AG10803 (cell line): ENCODE measurements around the gene RERE.

Experiments
- DNase-seq: peaks from one replicate; pipeline ENCODE4 v3.0.0; 2010; ENCODE audit warnings: low read depth
- H3K4me3 ChIP-seq: 2 replicates; pipeline ENCODE4 v1.5.1; 2011; ENCODE audit warnings: mild to moderate bottlenecking, low read length, control low read depth
- CTCF ChIP-seq: conservative IDR thresholded peaks from 2 replicates; pipeline ENCODE4 v1.5.1; 2011; ENCODE audit warnings: mild to moderate bottlenecking, low read length, control low read depth, inconsistent platforms

Gene RERE

GRCh38 chr1:8651962-8652361, 165.5 kb downstream of the RERE start:
- DNase-seq = no peak
- H3K4me3 ChIP-seq = no peak overlapping the region
- no peak for TF ChIP-seq CTCF

GRCh38 chr1:8651236-8651890, 166.1 kb downstream of the RERE start:
- DNase-seq = no peak
- H3K4me3 ChIP-seq = no peak overlapping the region
- TF ChIP-seq CTCF = no peak

GRCh38 chr1:8649875-8650274, 167.6 kb downstream of the RERE start:
- TF ChIP-seq CTCF = no peak
- no peak overlapping the region for H3K4me3 ChIP-seq

GRCh38 chr1:8649027-8649426, 168.4 kb downstream of the RERE start:
- H3K4me3 ChIP-seq = no peak overlapping the region
- no peak for TF ChIP-seq CTCF
- no peak for DNase-seq

More at GRCh38 chr1:8649875-8650274, 167.6 kb downstream of the RERE start:
- DNase-seq = no peak

GRCh38 chr1:8646996-8647395, 170.4 kb downstream of the RERE start:
- no peak for TF ChIP-seq CTCF
- DNase-seq = no peak
- H3K4me3 ChIP-seq = no peak overlapping the region

GRCh38 chr1:8646189-8646588, 171.3 kb downstream of the RERE start:
- TF ChIP-seq CTCF = no peak
- H3K4me3 ChIP-seq = no peak overlapping the region
- no peak for DNase-seq
